Hematopoietic multipotent progenitor cell treated with erythropoietin and hydrocortisone succinate and interleukin-3 and kit ligand, for 4 days (in vitro differentiated cells): ENCODE measurements around the gene GCNT4.
A peak's percentile ranks its signal among the peaks of the same experiment; 100 is the strongest.

ENCODE experiments used
- DNase-seq: peaks from one replicate; pipeline ENCODE4 v3.0.0-alpha.2; 2015

GCNT4 gene

DNA sequence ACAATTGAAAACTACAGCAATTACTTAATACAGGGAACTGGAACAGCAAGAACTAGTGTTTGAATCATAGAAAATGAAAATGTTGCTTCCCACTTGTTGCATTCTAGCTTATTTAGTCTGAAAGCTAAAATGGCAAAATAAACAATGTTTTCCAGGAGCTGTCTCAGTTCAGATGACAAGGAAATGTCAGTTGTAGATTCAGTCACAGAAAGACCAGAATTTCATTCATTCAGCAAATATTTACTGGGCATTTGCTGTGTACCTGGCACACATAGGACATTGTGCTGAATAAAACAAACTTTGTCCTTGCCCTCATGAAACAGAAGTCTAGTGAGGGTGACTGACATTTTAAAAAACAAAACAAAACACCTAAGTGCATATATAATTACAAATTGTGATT is 41.5 kb downstream of the GCNT4 start:
- DNase-seq, result no peak

DNA sequence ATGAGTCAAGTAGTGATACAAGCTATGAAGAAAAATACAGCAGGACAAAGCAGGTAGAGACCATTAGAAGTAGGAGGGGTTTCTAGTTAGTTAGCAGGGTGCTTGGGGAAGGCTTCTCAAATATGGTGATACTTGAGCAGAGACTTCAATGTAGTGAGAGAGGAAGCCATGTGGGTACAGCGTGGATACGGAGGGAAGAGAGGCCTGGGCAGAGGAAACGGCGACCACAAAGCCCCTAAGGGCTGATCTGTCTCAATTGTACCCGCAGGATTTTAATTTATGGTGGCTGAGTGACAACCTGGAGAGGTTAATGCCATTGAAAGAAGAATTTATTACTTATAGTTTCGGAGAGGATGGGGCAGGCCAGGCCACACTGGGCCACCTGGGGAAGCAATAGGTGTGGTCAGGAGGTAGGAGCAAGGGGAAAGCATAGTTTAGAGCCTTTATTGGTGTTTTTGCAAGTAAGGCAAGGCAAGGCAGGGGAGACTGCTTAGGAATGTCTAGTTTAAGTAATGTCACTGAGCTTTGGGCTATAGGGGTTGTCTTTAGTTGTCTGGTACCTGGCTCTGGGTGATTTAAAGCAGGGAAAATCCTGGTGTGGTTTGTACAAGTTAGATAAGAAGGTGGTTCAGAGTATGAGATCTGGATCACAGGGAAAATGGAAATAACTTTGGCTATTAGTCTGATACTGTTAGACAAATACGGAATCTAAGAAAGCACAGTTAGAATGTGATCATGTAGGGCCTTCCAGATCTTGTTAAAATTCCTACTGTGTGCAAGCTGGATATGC is 42.6 kb downstream of the GCNT4 start:
- DNase-seq, result peak; percentile 68

DNA sequence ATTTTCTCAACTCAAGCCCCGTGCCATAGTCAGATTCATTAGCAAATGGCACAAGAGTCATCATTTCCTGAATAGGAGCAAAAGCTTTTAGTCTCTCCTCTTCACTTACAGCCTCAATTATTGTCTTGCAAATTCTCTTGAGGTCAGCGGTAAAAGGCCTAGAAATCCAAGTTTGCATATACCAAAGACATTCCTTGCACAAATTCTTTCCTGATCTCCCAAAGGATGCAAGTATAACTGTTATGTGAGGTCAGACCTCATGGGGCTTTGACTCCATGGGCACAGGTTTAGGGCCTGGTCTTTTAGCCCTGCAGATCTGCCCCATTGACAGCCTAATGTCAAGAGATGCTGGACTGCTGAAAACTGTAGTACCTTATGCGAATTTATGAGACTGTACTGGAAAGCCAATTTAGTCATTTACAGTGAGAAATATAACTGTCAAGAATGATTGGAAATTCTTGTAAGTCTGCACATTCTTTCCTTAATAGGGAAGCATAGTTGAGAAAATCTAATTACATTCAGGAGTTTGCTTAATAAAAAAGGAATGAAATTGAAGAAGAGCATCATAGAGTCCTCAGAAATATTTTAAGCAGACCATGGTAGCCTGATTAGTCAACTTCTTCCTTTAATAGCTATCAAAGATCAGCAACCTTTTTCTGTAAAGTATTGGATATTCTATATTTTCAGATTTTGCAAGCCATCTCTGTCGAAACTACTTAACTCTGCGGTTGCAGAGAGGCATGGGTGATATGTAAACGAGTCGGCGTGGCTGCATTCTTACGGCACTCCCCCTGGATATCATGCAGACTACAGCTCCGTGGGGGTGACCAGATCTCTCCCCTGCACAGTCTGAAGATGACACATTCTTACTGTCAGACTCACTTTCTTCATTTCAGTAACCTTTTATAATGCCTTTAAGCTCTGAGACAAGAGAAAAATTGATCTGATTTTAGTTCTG is 45.2 kb downstream of the GCNT4 start:
- peak; percentile 4 for DNase-seq

- DNase-seq, result no peak
Observed at GRCh38 chr5:75005561-75005960, 46.8 kb downstream of the GCNT4 start.
